Embryonic facial prominence (tissue), 1 donor: Measurements from ENCODE around the gene FAAP100.

Experiments
- DNase-seq: peaks from one replicate; pipeline ENCODE4 v3.0.0-alpha.2; 2016; ENCODE audit errors: extremely low spot score

FAAP100 gene

DNA sequence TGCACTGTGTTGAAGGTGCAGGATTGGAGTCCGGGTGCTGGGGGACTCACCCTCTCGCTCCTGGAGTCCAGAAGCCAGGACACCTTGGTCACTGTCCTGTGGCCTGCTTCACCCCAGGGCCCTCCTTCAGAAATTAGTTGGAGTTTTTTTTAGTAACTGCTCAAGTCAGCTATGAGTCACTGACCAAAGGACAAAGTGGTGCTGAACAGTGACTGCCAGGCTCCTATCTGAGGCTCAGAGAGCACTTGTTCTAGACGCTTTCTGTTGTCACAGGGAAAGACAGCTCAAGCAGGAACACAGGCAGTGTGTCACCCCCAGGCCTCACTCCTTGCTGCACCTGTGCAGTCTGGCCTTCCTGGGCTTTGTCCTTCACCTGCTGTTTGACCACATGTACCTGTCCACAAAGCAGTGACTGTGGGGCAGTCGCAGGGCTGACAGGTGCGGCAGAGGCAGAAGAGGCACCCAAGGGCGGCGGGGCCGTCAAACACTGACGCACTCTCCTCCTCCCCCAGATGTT lies 4.1 kb upstream of the FAAP100 start:
- DNase-seq = no peak

DNA sequence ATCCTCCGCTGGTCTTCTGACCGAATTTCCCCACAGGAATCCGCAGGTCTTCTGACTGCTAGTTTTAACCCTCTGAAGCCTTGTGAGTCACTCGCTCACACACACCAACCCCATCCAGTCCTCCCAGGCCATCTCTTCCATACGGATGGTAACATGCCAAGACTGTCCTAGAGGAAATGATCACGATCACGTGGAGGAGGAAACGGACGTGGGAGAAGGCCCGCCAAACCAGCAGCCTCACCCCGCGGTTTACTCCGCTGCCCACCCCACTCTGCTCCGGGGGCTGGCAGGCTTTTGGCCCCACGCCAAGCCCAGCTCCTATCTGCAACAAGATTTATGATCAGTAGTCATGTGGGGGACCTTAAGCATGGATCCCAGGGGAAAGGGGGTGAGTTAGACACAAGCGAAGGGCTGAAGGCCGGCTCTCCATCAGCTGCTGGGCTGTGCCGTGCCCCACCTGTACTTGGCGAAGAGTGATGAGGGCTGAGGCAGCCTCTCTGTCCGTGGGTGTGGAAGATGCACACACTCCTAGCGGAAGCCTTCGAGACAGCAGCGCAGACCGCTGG lies 1.5 kb upstream of the FAAP100 start:
- DNase-seq = no peak

DNA sequence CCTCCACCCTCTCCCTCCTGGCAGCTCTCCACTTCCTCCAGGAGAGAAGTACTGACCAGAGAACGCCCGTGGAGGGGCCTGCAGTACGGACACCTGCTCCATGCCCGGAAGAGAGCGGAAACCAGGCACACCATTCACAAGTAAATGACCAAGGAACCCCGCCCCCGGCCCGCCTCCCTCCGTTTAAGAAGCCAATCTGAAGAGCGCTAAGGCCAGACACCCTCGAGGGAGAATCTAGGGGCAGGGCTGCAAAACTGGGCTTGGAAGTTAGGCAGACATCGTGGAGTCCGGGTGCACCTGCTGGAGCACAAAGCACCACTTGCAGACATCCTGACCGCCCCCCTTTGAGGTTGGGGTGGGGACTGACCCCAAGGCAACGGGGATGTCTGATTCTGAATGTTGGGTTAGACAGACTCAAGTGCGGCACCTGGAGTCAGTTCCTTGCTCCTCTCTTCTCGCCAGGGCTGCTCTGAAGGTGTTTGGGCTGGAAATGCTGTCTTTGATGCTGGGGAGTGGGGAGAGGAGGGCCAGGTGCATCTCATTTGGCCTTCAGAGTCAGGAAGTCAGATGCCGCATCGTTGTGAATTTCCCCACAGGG lies 964 bp upstream of the FAAP100 start:
- no peak for DNase-seq

DNA sequence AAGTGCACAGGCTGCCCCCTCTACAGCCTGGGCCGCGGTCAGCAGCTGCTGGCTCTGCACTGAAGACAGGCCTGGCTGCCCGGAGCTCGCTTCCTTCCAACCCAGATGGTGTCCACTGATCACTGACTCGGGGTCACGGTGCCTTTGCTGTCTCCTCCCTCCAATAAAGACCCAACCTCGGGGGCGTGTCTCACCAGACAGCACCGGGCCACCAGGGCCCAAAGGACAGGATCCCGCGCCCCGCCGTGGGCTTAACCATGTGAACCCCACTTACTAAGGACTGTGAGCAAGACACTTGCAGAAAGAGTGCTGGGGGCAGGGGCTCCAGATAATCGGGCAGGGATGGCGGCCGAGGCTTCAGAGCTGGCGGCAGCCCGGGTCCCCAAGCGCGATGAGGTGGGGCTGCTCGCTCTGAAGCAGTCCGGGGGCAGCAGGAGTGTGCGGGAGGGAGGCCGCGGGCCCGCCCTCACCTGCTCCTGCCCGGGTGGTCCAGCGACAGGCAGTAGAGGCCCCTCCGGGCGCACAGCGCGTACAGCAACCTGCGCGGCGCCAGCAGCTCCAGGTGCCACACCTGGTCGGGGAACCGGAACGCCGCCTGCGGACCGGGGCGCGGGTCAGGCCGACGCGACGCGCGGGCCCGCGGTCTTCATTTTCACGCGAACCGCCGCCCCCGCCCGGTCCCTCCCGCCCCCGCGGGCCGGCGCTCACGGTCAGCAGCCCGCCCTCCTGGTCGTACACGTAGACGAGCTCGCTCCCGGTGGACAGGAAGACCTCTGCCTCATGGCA lies 502 bp downstream of the FAAP100 start:
- DNase-seq = no peak

DNA sequence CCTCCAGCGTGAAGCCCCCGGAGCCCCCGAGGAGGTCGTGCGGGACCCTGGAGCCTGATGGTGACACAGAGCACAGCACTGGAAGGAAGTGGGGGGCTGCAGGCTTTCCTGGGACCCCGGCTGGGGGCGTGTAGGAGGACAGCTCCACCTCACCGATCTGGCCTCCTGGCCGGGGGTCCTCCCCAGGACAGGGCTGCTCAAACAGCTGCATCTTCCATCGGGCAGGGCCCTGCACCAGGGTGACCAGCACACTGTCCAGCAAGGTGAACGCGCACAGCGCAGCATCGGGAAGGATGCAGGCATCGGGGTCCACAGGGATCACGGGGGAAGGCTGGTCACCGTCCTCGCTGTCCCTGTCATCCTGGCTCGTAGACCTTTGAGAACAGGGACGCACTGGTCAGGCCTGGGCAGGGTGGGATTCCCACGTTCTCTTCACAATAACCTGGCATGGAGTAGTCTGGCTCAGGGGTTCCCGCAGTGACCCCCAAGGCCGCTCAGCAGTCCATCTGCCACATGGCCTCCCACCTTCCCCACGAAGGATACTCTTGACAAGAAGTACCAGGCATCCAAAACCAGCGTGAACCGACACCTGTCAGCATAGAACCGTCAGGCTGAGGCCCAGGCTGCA lies 1.2 kb downstream of the FAAP100 start:
- DNase-seq = no peak

DNA sequence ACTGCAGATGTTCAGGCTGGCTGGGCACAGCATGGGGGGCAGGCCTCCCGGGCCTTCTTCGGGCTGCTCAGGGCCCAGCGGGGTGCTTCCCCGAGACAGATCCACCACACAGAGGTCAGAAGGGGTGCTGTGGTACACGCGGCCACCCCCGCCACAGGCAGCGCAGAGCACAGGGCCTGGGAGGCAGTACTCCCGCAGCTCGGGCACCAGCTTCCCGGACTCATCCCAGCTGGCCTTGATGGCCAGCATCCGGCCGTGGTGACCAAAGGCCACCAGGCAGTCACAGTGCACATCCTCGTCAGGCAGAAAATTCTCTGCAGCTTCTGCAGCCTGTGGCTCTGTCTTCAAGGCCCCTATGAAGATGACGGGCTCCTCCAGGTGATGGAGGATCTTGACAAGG lies 1.9 kb downstream of the FAAP100 start:
- DNase-seq = no peak

DNA sequence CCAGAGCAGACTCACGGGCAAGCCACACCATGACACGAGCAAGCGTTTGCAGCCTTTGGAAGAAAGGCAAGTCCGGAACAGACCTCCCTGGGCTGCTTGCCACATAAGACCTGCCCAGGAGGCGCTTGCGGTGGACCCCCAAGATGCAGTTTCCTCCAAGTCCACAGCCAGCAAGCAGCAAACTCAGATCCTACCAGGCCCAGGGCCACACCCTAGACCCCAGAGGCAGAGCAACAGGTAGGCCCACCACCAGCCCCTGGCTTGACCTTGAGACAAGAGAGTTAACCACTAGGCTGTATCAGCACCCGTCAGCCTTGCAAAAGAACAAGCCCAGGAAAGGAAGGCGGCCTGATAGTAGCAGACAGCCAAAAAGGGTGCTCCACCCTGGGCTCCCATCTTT lies 2.3 kb downstream of the FAAP100 start:
- no peak for DNase-seq

DNA sequence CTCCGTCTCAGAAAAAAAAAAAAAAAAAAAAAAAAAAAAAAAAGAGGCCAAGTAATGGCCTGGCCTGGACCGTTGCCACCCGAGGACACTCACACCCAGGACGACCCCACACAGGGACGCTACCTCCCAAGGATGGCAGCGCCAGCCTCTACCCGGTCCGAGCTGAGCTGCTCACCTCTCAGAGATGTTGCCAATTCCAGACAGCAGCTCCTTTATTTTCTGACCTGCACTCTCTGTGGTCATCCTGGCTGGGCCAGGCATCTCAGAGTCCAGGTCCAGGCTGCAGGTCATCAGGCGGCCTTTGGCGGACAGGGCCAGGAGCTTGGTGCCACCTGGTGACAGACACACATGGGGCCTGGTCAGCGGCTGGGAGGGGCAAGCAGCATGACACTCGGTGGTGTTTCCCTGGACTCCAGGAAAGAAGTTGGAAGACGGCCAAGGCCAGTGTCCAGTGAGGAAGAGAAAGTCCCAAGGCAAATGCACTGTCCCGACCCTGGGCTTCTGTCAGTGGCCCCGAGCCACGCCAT lies 3.1 kb downstream of the FAAP100 start:
- no peak for DNase-seq

DNA sequence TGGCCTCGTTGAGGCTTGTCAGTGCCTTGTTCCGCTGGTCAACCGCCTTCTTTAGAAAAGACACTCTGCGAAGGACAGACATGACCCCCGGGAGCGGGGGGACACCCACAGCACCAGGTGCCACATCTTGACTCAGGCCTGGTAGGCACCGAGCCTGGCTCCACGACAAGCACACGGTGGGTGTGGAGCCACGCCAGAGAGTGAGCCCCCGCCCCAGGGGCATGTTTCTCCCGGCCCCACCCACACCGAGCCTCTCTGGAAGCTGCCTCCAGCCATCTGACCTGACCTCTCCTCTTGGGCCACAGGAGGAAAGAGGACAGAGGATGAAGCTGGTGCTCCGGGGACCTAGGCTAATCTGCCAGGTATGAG lies 4.6 kb downstream of the FAAP100 start:
- DNase-seq = no peak

DNA sequence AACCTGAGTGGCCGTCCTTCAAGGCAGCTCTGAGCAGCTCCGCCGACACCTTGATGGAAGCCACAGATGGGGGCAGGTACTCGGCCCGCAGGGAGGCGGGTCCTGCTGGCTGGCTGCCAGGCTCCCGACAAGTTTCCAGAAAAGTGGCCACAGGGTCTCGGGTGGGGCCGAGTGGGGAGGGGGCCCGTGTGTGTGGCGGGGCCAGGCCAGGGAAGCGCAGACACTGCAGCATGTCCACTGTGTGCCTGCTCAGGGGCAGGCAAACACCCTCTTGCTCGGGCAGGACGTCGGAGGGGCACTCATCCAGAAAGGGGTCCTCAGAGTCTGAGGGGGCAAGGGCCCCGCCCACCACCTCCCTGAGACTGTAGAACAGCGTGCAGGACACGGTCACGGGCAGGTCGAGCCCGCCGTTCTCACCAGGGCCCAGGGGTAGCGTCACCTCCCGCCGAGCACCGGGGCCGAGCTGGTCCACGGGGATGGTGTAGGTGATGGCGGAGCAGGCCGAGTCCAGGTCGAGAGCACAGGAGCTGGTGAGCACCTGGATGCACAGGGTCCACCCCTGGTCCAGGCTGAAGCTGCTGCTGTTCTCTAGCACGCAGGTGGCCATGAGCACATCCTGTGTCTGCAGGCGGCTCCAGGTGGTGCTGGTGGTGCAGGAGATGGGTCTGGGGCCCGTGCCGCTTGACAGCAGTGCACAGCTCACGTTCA lies 5.1 kb downstream of the FAAP100 start:
- DNase-seq = no peak

DNA sequence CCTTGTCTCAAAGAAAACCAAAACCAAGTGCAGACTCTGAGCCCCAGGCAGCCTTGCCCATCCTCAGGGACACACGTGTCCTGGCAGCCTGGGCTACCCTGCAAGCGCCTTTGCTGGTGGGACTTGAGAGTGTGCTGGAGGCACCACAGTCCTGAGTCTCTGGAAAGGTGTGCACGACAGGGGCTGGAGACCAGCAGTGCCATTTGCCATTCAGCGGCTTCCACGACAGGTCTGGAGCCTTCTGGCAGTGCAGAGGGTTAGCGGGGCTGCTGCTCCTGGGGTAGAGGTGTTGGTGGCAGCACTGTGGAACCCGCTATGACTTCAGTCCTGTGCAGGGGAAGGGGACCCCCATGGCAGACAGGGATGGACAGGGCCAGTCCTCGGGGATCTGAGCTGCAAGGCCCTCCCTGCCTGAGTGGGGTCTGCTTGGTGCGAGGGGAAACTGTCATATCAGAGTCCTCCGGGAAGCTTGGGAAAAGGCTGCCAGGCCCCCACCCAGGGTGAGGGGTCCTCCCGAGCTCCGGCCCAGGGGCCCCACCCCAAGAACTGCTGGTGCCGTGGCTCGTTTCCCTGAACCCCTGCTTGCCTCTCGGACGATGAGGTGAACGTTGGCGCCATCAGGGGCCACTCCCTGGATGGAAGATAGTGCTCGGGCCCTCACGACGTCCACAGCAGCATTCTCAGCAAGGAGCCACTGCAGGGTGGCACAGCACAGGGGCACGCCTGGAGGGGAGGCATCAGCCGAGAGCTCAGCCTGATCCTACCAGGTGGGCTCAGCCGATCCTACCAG lies 6.8 kb downstream of the FAAP100 start:
- DNase-seq = no peak

DNA sequence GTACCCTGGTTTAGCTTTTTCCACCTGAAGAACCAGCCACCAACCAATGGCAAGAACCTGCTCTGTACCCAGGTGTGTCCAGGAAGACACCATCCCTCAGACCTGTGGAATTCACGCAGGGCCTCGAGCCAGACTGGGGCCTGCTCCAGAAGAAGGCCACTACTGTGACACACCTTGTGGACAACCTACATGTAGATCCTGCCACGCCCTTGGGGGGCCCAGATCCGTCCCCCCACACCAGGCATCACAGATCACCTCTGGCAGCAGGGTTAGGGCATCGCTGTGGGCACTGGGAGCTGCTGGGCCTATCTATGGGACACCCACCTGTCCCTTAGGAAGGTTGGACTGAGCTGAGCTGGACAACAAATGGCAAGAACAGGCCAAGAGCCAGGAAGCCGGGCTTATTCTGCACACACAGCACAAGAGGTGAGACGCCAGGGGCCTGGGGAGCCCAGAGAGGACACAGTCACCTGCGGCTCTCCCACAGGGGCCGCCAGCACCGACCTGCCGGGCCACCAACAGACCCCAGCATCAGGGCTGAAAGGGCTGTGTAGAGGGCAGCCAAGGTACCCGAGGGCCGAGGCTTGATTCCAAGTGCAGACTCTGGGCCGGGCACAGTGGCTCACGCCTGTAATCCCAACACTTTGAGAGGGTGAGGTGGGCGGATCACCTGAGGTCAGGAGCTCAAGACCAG lies 7.7 kb downstream of the FAAP100 start:
- DNase-seq = no peak

DNA sequence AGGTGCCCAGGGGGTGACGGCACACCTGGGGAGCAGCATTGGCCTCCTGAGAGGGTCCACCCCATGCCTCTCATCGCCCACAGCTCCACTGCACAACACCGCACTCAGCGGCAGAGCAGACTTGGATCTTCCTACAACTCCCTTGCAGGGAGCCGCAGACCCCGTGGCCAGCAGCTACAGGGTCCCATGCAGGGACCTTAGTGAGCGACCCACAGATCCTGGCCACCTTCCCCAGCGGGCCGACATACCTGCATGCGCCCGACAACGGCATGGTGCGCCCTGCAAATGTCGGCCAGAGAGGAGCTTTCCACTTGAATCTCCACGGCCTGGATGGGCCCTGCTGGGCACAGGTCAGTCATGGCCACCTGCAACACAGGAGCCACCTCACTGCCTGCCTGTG lies 8.4 kb downstream of the FAAP100 start:
- no peak for DNase-seq

DNA sequence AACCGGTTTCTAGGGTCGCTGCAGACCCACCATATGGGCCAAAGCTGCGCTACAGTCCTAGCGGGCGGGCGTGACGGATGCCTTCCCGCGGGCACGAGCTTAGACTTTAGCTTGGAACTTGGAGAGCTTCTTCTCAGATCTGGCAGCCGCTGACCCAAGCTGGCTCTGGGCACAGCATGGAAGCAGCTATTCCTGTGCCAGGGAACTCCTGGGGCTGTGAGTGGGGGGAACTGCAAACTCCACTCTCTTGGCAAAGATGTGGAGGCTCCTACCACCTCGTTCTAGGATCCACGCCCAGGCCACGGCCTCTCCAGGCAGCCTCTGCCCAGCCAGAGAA lies 8.8 kb downstream of the FAAP100 start:
- DNase-seq = no peak

DNA sequence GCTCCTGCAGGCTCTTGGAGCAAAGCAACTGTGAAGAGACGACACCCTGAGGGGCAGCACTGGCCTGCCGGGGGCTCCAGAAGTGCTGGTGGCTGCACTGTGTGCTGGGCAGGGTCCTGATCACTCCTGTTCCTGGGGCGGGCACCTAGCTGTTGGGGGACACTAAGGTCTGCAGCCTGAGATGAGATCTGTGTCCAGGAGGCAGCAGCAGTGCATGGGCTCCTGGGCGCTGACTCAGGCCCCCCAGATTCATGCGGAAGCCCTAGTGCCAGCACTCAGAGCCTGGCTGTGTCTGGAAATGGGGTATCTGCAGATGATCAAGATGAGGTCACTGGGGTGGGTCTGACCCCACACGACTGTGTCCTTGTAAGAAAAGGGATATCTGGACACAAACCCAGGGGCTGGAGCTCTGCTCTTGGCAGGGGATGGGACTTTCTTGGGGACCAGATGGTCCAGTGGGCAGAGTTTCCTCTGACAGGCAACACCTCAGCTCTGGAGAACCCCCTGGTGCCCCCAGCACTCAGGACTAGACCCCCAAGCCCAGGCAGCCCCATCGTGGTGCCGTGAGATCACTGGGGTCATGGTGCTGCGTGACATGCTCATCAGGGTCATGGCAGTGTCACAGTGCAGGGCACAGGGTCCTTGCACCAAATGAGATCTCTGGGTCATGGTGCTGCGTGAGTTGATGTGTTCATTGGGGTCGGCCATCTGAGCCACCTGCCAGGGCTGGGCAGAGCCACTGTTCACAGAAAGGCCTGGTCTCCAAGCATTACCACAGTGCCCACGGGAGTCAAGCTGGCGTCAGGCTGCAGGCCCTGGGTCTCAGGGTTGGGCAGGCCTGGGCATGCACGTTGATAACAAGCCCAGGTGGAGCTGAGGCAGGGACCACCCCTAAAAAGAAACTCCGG lies 9.5 kb downstream of the FAAP100 start:
- DNase-seq = no peak

DNA sequence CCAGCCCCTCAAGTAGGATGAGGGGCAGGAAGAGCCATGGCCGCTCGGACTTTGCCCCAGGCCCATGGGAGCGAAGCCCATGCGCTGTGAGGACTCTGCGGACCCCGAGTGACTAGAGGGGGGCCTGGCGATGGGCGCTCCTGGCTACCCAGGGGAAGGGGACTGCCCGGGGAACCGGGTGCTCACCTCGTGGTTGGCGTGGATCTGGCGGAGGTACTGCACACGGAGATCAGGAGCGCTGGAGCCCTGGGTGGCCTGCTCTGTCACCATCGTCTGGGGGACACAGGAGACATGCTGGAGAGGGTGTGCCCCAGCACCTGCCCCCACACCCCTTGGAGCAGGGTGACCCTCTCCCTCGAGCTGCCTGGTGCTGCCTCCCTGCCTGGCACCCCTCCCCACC lies 11.0 kb downstream of the FAAP100 start:
- no peak for DNase-seq

DNA sequence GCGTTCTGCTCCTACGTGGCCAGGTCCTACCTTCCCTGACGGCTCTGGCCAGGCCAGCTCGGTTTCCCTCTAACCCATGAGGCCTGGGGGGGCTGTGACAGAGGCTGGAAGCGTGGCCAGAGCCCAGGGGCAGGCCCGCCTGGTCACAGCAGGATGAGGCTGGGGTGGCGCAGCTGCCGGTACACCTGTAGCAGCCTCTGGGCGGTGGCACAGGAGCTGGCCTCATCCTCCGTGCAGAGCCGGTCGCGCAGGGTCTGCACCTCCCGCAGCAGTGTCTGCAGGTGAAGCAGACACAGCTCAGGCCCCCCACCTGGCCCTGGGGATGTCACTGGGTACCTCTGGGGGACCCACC lies 11.5 kb downstream of the FAAP100 start:
- no peak for DNase-seq

DNA sequence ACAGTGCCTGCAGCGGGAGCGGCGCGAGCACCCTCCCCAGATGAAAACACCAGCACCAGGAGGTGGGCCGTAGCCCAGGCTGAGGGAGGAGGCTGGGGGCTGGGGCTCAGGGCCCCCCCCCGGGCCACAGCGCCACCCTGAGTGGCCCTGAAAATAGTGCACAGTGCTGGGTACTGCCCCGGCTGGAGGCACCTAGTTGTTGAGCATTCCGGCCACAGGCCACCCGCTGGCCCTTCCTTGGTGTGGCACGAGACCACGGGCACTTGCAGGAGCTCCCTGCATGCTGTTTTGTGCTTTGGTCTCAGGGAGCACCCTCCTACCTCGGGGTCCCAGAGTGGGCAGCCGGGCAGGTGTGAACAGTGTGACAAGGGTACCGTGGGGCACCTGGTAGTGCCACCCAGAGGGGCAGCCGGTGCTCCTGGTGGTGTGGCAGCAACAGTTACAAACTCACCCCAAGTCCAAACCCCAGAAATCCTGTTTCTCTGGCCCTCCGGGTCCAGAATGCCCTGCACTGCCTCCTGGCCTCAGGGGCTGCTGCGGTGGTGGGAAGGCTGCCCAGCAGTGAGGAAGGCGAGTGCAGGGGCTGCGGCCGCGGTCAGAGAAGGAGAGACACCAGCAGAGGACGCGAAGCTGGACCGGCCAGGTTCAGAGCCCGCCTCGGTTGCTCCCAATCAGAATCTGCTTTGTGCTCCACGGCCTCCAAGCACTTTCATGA lies 12.0 kb downstream of the FAAP100 start:
- DNase-seq = no peak

DNA sequence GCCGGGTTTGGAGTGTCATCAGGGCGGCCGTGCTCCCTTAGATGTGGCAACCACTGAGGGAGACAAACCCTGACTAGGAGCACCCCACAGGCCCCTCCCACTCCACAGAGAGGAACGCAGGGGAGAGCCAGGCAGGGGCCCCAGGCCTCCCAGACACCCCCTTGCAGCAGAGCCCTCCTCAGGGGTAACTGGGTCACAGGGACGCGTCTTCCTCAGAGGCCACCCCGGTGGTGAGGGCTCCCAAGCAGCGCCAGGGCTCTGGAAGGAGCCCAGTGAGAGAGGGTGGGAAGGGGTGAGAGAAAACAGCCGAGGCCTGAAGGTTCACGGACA lies 12.6 kb downstream of the FAAP100 start:
- no peak for DNase-seq
